ENCODE data around the gene ARHGAP6.

Gene ARHGAP6

DNA sequence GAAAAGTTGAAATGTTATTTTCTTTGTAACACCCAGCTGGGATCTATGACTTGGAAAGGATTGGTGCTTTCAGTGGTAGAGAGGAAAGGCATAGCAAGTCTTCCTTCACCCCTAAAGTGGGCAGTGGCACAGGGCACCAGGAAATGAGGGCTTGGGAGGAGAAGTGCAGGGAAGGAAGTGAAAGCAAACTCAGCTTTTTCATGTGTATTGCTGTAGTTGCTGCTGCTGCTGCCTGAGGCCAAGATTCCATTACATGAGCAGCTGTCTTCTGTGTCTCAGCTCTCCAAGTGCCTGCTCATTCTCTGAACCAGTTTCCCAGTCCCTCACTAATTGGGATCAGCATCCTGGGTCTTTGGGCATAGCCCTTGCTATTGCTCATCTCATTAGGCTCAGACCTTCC lies 552.0 kb downstream of the ARHGAP6 start:
- TF ChIP-seq, protein P1, sequence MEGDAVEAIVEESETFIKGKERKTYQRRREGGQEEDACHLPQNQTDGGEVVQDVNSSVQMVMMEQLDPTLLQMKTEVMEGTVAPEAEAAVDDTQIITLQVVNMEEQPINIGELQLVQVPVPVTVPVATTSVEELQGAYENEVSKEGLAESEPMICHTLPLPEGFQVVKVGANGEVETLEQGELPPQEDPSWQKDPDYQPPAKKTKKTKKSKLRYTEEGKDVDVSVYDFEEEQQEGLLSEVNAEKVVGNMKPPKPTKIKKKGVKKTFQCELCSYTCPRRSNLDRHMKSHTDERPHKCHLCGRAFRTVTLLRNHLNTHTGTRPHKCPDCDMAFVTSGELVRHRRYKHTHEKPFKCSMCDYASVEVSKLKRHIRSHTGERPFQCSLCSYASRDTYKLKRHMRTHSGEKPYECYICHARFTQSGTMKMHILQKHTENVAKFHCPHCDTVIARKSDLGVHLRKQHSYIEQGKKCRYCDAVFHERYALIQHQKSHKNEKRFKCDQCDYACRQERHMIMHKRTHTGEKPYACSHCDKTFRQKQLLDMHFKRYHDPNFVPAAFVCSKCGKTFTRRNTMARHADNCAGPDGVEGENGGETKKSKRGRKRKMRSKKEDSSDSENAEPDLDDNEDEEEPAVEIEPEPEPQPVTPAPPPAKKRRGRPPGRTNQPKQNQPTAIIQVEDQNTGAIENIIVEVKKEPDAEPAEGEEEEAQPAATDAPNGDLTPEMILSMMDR (IDR thresholded peaks at IDR 0.05; ENCODE audit: low read depth, low read length), result no peak
- H3K4me3 ChIP-seq (ENCODE audit: low read depth, low read length), result no peak overlapping the region

DNA sequence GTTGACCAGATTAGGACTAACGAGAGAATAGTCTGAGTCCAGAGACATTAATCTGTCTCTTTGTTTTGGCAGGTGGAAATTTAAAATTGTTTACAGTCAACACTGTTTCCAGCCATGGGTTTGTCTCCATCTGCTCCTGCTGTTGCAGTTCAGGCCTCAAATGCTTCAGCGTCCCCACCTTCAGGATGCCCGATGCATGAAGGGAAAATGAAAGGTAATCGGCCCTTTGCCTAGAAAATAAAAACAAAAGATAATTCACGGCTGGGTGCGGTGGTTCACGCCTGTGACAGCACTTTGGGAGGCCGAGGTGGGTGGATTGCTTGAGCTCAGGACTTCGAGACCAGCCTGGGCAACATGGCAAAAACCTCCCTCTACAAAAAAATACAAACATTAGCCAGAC lies 553.8 kb downstream of the ARHGAP6 start:
- TF ChIP-seq, protein P1 (IDR thresholded peaks at IDR 0.05; ENCODE audit: low read depth, low read length), result no peak
- H3K4me3 ChIP-seq (ENCODE audit: low read depth, low read length), result peak overlapping the region; percentile 77

DNA sequence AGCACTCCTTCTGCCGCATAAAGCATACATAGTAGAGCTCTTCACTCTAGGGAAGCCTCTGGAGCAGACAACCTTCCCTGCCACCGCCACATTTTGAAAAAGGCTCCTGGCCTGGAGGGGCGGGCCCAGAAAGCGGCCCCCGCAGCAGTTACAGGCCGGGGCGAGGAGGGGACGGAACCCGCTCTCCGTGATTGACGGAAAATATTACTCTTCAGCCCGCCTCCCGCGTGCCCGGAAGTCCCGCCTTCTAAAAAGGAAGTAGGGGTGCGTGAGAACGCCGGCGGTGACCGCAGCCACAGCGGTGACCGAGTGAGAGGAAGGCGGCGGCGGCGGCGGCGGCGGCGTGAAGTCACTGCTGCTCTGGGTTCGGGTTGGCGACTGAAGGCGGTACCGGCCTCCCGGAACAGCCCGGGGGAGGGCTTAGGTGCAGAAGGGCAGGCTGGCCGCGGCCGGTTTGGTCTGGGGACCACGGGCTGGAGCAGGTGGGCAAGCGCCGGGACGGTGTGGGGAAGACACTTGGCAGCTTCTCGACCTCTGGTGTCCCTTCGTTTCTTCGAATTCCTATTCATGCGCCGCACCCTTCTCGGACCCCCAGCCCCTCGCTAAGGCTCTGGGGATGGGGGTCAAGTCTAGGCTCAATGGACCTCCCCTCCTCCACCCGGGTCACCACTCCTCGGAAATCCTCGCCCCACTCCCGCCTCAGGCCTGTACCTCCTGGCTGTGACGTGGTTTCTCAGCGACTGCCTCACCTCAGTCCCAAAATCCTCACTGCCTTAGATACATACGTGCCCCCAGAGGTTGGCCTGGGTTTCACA lies 554.5 kb downstream of the ARHGAP6 start, which contains the start of gene HCCS:
Gene HCCS, plus strand, starts transcription at position 296 of the 815 bp plus-strand sequence. CDS start 729 bp downstream, outside the sequence.
- peak within 1 kb of the TSS; percentile 77 for H3K4me3 ChIP-seq (ENCODE audit: low read depth, low read length)
- TF ChIP-seq, protein P1 (IDR thresholded peaks at IDR 0.05; ENCODE audit: low read depth, low read length), result no peak

DNA sequence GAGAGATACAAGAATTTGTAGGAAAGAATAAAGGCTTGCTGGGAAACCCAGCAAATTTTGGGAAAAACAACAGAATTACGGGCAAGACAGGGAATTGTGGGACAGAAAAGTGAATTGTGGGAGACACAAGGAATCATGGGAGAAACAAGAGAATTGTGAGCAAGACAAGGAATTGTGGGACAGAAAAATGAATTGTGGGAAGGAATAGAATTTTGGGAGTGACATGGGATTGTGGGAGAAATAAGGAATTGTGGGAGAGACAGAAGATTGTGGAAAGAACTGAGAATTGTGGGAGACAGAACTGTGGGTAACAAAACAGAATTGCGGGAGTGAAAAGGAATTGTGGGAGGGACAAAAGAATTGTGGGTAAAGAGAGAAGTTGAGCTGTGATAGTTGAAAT lies 555.8 kb downstream of the ARHGAP6 start:
- TF ChIP-seq, protein P1 (IDR thresholded peaks at IDR 0.05; ENCODE audit: low read depth, low read length), result no peak
- H3K4me3 ChIP-seq (ENCODE audit: low read depth, low read length), result peak overlapping the region; percentile 77

DNA sequence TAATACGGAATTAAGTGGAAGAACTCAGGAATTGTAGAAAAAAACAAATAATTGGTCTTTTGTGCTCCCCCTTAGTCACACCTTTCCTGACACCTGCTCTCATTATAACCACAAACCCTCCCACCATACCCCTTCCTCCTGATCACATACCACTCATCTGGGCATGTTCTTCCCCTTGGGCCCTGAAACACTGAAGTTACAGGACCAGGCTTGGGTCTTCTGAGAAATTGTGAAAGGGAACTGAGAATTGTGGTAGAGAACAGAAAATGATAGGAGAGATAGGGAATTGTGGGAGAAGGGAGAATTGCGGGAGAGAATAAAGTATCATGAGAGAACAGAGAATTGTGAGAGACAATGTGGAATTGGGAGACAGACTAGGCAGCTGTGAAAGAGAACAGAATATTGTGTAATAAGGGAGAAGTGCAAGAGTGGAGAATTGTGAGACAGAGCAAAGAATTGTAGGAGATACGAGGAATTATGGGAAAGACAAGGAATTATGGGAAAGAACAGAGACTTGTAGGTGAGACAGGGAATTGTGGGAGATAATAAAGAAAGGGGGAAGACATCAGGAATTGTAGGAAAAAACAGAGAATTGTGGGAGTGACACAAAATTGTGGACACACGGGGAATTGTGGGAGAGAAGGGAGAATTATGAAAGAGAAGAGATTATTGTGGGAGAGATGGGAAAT lies 557.3 kb downstream of the ARHGAP6 start:
- TF ChIP-seq, protein P1 (IDR thresholded peaks at IDR 0.05; ENCODE audit: low read depth, low read length), result no peak

DNA sequence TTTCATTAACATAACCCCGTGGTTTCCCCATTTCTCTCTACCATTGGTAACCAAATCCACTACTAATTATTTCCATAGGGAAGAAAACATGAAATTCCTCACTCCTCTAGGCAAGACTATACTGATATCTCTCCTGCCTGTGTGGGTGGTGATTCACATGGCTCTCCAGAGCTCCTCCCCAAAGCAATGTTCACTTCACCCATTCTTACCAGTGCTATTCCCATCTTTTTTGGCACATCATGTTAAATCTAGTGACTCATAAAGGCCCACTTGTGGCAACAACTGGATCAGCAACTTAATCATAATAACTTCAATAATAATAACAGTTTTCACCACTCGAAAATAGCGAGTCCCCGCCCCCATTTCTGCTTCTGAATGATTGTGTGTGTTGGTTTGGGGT lies 560.6 kb downstream of the ARHGAP6 start:
- TF ChIP-seq, protein P1 (IDR thresholded peaks at IDR 0.05; ENCODE audit: low read depth, low read length), result no peak

More for the DNA sequence above, 557.3 kb downstream of the ARHGAP6 start:
- no peak overlapping the region for H3K4me3 ChIP-seq (ENCODE audit: low read depth, low read length)

DNA sequence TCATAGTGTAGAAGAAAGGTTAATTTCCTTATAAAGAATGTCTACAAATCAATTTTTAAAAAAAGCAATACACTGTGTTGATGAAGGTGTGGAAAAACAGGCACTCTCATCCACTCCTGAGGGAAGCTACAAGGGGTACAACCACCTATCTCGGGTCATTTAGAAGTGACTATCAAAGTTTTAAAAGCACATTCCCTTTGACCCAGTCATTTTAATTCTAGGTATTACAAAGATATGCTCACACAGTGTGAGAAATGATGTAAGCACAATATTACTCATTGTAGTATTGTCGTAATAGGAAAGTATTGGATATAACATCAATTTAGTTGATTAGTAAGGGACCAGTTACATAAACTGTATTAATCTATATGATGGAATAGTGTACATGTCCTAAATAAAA lies 562.0 kb downstream of the ARHGAP6 start:
- TF ChIP-seq, protein P1 (IDR thresholded peaks at IDR 0.05; ENCODE audit: low read depth, low read length), result no peak
- H3K4me3 ChIP-seq (ENCODE audit: low read depth, low read length), result no peak overlapping the region

More for the DNA sequence above, 560.6 kb downstream of the ARHGAP6 start:
- H3K4me3 ChIP-seq (ENCODE audit: low read depth, low read length), result no peak overlapping the region
